HL-60 (cell line): ENCODE measurements around the gene SCML2.

ENCODE experiments used
- DNase-seq, 2 experiments: peaks; one replicate each; pipeline ENCODE4 v3.0.0-alpha.2; 2010 to 2020; ENCODE audit warnings: low read depth in 1 of 2, low spot score in 1 of 2
- H3K27ac ChIP-seq: fragments of 250-450 bp; sonication (Bioruptor Pico); replicated peaks from 2 replicates; pipeline ENCODE4 v1.5.1; 2020; ENCODE audit warnings: mild to moderate bottlenecking, moderate library complexity
- H3K27me3 ChIP-seq: fragments of 250-450 bp; sonication (Bioruptor Pico); 2 replicates; pipeline ENCODE4 v1.5.1; 2021; ENCODE audit warnings: mild to moderate bottlenecking, moderate library complexity; ENCODE audit not compliant: insufficient read depth, poor library complexity, severe bottlenecking
- H3K4me3 ChIP-seq: replicated peaks from 2 replicates; pipeline ENCODE4 v1.5.1; 2011; ENCODE audit warnings: mild to moderate bottlenecking, control low read depth, low read length; ENCODE audit not compliant: insufficient read depth
- GABPA ChIP-seq: IDR thresholded peaks from 2 replicates; pipeline ENCODE4 v1.6.1; 2012; ENCODE audit warnings: low read depth
- POLR2AphosphoS5 ChIP-seq: IDR thresholded peaks from 2 replicates; pipeline ENCODE4 v1.6.1; 2012; ENCODE audit warnings: low read depth
- SPI1 ChIP-seq: IDR thresholded peaks from 2 replicates; pipeline ENCODE4 v1.6.1; 2012; ENCODE audit warnings: low read depth, mild to moderate bottlenecking, borderline replicate concordance
- TF ChIP-seq, protein P1 (sequence below): IDR thresholded peaks from one replicate; pipeline ENCODE4 v1.5.1; 2011; ENCODE audit warnings: low read length, control low read depth, inconsistent platforms; ENCODE audit not compliant: insufficient read depth
- TF ChIP-seq, protein P2 (sequence below): IDR thresholded peaks from 2 replicates; pipeline ENCODE4 v1.6.1; 2012; ENCODE audit warnings: low read depth; ENCODE audit not compliant: insufficient replicate concordance

The SCML2 gene

DNA sequence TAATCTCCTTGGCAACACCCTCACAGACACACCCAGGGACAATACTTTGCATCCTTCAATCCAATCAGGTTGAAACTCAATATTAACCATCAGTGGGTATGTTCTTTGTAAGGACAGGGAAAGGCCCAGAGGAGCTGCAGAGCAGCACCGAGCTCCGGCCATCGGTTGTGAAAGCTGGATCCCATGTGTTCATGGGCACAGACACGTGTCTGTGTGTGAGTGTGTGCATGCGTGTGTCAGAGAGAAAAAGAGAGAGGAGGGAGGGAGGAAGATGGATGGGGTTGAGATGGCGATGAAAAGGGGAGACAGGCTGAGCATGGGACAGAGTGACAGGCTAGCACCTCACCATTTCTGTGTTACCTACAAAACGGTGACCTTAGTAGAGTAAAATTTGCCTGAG lies 127.0 kb downstream of the SCML2 start:
- no peak for DNase-seq
- Histone ChIP-seq H3K27ac (no peak overlapping the region), H3K27me3 (no peaks in the 10 kb centered on the region), H3K4me3 (no peak overlapping the region)
- TF ChIP-seq SPI1 (no peak), GABPA (no peak), POLR2AphosphoS5 (no peak)
- TF ChIP-seq, protein P1, sequence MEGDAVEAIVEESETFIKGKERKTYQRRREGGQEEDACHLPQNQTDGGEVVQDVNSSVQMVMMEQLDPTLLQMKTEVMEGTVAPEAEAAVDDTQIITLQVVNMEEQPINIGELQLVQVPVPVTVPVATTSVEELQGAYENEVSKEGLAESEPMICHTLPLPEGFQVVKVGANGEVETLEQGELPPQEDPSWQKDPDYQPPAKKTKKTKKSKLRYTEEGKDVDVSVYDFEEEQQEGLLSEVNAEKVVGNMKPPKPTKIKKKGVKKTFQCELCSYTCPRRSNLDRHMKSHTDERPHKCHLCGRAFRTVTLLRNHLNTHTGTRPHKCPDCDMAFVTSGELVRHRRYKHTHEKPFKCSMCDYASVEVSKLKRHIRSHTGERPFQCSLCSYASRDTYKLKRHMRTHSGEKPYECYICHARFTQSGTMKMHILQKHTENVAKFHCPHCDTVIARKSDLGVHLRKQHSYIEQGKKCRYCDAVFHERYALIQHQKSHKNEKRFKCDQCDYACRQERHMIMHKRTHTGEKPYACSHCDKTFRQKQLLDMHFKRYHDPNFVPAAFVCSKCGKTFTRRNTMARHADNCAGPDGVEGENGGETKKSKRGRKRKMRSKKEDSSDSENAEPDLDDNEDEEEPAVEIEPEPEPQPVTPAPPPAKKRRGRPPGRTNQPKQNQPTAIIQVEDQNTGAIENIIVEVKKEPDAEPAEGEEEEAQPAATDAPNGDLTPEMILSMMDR: no peak
- TF ChIP-seq, protein P2, sequence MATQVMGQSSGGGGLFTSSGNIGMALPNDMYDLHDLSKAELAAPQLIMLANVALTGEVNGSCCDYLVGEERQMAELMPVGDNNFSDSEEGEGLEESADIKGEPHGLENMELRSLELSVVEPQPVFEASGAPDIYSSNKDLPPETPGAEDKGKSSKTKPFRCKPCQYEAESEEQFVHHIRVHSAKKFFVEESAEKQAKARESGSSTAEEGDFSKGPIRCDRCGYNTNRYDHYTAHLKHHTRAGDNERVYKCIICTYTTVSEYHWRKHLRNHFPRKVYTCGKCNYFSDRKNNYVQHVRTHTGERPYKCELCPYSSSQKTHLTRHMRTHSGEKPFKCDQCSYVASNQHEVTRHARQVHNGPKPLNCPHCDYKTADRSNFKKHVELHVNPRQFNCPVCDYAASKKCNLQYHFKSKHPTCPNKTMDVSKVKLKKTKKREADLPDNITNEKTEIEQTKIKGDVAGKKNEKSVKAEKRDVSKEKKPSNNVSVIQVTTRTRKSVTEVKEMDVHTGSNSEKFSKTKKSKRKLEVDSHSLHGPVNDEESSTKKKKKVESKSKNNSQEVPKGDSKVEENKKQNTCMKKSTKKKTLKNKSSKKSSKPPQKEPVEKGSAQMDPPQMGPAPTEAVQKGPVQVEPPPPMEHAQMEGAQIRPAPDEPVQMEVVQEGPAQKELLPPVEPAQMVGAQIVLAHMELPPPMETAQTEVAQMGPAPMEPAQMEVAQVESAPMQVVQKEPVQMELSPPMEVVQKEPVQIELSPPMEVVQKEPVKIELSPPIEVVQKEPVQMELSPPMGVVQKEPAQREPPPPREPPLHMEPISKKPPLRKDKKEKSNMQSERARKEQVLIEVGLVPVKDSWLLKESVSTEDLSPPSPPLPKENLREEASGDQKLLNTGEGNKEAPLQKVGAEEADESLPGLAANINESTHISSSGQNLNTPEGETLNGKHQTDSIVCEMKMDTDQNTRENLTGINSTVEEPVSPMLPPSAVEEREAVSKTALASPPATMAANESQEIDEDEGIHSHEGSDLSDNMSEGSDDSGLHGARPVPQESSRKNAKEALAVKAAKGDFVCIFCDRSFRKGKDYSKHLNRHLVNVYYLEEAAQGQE: no peak

DNA sequence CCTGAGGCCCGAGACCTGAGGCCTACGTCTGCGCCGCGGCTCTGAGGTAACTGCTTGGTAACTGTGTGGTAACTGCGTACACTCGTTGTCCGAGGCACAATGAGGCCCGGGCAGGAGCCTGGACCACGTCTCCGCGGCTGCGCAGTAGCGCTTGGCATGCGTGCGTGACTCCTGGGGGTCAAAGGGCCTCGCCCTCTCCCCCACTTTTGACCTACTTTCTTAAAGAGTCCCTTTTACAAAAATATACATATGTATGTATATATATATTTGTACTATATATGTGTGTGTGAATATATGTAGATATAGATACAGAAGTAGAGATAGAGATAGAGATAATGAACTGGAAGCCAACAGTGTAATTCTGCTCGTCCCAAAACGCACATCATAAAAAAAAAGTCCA lies 133.7 kb downstream of the SCML2 start, which contains the start of gene BEND2:
Gene BEND2, minus strand, starts transcription at position 101 of the 400 bp plus-strand sequence. CDS start 136 bp downstream, outside the sequence.
- TF ChIP-seq GABPA (no peak), POLR2AphosphoS5 (no peak), SPI1 (no peak)
- TF ChIP-seq, protein P2: no peak
- TF ChIP-seq, protein P1: no peak
- Histone ChIP-seq H3K27ac (no peak within 1 kb of the TSS), H3K4me3 (no peak within 1 kb of the TSS), H3K27me3 (no peaks in the 10 kb centered on the region)
- no peak for DNase-seq

DNA sequence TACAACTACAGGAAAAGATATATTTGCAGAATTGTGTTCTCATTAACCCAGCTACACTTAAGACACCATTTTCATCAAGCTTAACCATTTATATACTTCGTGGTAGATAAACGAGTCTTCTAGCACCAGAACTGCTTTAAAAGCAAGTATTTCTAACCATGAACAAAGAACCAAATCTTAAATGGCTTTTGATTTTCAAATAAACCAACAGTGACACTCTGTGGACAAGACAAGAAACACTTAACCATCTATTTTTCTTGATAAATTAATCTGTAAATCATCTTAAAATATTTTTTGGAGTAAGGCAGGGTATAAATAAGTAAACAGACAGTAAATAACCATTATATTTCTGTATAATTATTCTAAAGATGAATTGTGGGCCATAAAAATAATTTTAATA lies 144.0 kb downstream of the SCML2 start:
- no peaks in the 10 kb centered on the region for H3K27me3 ChIP-seq
- no peak overlapping the region for H3K4me3 ChIP-seq
- TF ChIP-seq, protein P1: no peak
- TF ChIP-seq POLR2AphosphoS5: no peak
- TF ChIP-seq GABPA: no peak
- no peak for TF ChIP-seq SPI1
- TF ChIP-seq, protein P2: no peak
- DNase-seq: no peak
- H3K27ac ChIP-seq: no peak overlapping the region
